Stimulated activated CD4-positive, alpha-beta T cell treated with anti-CD3 and anti-CD28 coated beads, Interleukin-1b, Interleukin-23, amount 100 ng/mL, for 1 hour (primary cell): Measurements from ENCODE around the gene EPB41L3.
"Not testable (repeated sequence)": the region's sequence is repeated elsewhere in the genome, so short reads cannot be mapped to it uniquely, and the experiment has no call there.

Experiments used
- DNase-seq, 2 donors: peaks; one replicate each; pipeline ENCODE4 v3.0.0-alpha.2; 2020; ENCODE audit warnings: low read depth in 2 of 2

EPB41L3 gene

GRCh38 chr18:5530629-5531178 is 13.1 kb downstream of the EPB41L3 start:
- DNase-seq: no peak

- no peak for DNase-seq
These were observed 14.3 kb downstream of the EPB41L3 start for GRCh38 chr18:5529471-5529870.

GRCh38 chr18:5527603-5528002 is 16.2 kb downstream of the EPB41L3 start:
- DNase-seq: no peak

- no peak for DNase-seq
These were observed 19.1 kb downstream of the EPB41L3 start for GRCh38 chr18:5524660-5525059.

GRCh38 chr18:5521000-5521399 is 22.8 kb downstream of the EPB41L3 start:
- no peak for DNase-seq

GRCh38 chr18:5520464-5520863 is 23.3 kb downstream of the EPB41L3 start:
- no peak for DNase-seq

GRCh38 chr18:5519448-5520298 is 24.1 kb downstream of the EPB41L3 start:
- DNase-seq: no peak

GRCh38 chr18:5518899-5519371 is 24.9 kb downstream of the EPB41L3 start:
- no peak for DNase-seq

- no peak for DNase-seq
These were observed 25.5 kb downstream of the EPB41L3 start for GRCh38 chr18:5518179-5518770.

GRCh38 chr18:5516841-5517240 is 27.0 kb downstream of the EPB41L3 start:
- no peak for DNase-seq

GRCh38 chr18:5515011-5515784 is 28.6 kb downstream of the EPB41L3 start:
- no peak for DNase-seq

- no peak for DNase-seq
These were observed 29.9 kb downstream of the EPB41L3 start for GRCh38 chr18:5513947-5514346.

- DNase-seq: no peak
These were observed 31.6 kb downstream of the EPB41L3 start for GRCh38 chr18:5512176-5512575.

GRCh38 chr18:5511541-5511940 is 32.3 kb downstream of the EPB41L3 start:
- not testable (repeated sequence) for DNase-seq

- DNase-seq: no peak
These were observed 33.5 kb downstream of the EPB41L3 start for GRCh38 chr18:5510135-5510846.

- no peak for DNase-seq
These were observed 35.0 kb downstream of the EPB41L3 start for GRCh38 chr18:5508821-5509220.

- no peak for DNase-seq
These were observed 36.0 kb downstream of the EPB41L3 start for GRCh38 chr18:5507756-5508155.

GRCh38 chr18:5506174-5506573 is 37.6 kb downstream of the EPB41L3 start:
- no peak for DNase-seq

- DNase-seq: no peak
These were observed 40.1 kb downstream of the EPB41L3 start for GRCh38 chr18:5503740-5504139.

- DNase-seq: no peak
These were observed 43.4 kb downstream of the EPB41L3 start for GRCh38 chr18:5500158-5500939.

- no peak for DNase-seq
These were observed 45.3 kb downstream of the EPB41L3 start for GRCh38 chr18:5498452-5498851.
